Loucy (cell line): ENCODE results near the gene WDR1.

Source experiments
- H2AFZ ChIP-seq: fragments of 200-600 bp; sonication (generic); 2 replicates; pipeline ENCODE4 v1.6.0; 2016; ENCODE audit warnings: antibody characterized with exemption, mild to moderate bottlenecking, low read length, moderate library complexity
- H3F3A ChIP-seq: fragments of 200-600 bp; 2 replicates; pipeline ENCODE4 v1.6.0; 2016; ENCODE audit warnings: antibody characterized with exemption, low read depth, mild to moderate bottlenecking
- H3K27me3 ChIP-seq: fragments of 200-600 bp; sonication (generic); 2 replicates; pipeline ENCODE4 v1.6.1; 2014; ENCODE audit warnings: low read length, mild to moderate bottlenecking; ENCODE audit not compliant: insufficient read depth, poor library complexity, severe bottlenecking
- H3K36me3 ChIP-seq: fragments of 200-600 bp; sonication (generic); 2 replicates; pipeline ENCODE4 v1.6.1; 2016; ENCODE audit warnings: low read length; ENCODE audit not compliant: insufficient read depth
- H3K4me1 ChIP-seq: fragments of 200-600 bp; sonication (generic); 2 replicates; pipeline ENCODE4 v1.5.1; 2014; ENCODE audit warnings: low read length, mild to moderate bottlenecking; ENCODE audit not compliant: insufficient read depth, poor library complexity, severe bottlenecking
- H3K4me2 ChIP-seq: fragments of 200-600 bp; sonication (generic); 2 replicates; pipeline ENCODE4 v1.6.0; 2014; ENCODE audit warnings: antibody characterized with exemption, low read length, low read depth, mild to moderate bottlenecking; ENCODE audit not compliant: poor library complexity, severe bottlenecking
- H3K4me3 ChIP-seq: fragments of 200-600 bp; sonication (generic); 2 replicates; pipeline ENCODE4 v1.5.1; 2014; ENCODE audit warnings: low read length, mild to moderate bottlenecking, mixed read lengths; ENCODE audit not compliant: poor library complexity, severe bottlenecking
- H3K79me2 ChIP-seq: fragments of 200-600 bp; sonication (generic); 2 replicates; pipeline ENCODE4 v1.6.1; 2014; ENCODE audit warnings: low read length; ENCODE audit not compliant: insufficient read depth
- H3K9ac ChIP-seq: fragments of 200-600 bp; sonication (generic); 2 replicates; pipeline ENCODE4 v1.6.0; 2014; ENCODE audit warnings: mild to moderate bottlenecking, low read depth, low read length, moderate library complexity; ENCODE audit not compliant: poor library complexity, severe bottlenecking
- H3K9me2 ChIP-seq: fragments of 200-600 bp; sonication (generic); replicated peaks from 2 replicates; pipeline ENCODE4 v1.6.1; 2016; ENCODE audit warnings: low read depth, low read length, mixed read lengths
- H3K9me3 ChIP-seq: fragments of 200-600 bp; sonication (generic); 2 replicates; pipeline ENCODE4 v1.6.1; 2014; ENCODE audit warnings: mild to moderate bottlenecking, antibody characterized with exemption, low read length, low read depth; ENCODE audit not compliant: insufficient read depth
- H4K20me1 ChIP-seq: fragments of 200-600 bp; sonication (generic); 2 replicates; pipeline ENCODE4 v1.6.0; 2014; ENCODE audit warnings: antibody characterized with exemption, low read length, mild to moderate bottlenecking; ENCODE audit not compliant: insufficient read depth, poor library complexity, severe bottlenecking
- EZH2phosphoT487 ChIP-seq: fragments of 200-600 bp; IDR thresholded peaks from 2 replicates; pipeline ENCODE4 v1.6.1; 2018; ENCODE audit warnings: antibody characterized with exemption, mild to moderate bottlenecking, moderate library complexity, borderline replicate concordance
- TF ChIP-seq, protein P1 (sequence below): fragments of 200-600 bp; sonication (generic); conservative IDR thresholded peaks from 2 replicates; pipeline ENCODE4 v1.5.1; 2014; ENCODE audit warnings: mild to moderate bottlenecking, antibody characterized with exemption, low read length

WDR1 gene

GRCh38 chr4:10057023-10057395 is 59.6 kb downstream of the WDR1 start:
- Histone ChIP-seq H4K20me1 (no peaks in the 10 kb centered on the region), H3K9me2 (no peaks in the 10 kb centered on the region), H3K4me3 (no peak overlapping the region), H3K36me3 (no peaks in the 10 kb centered on the region), H3K9ac (no peak overlapping the region), H3K27me3 (no peaks in the 10 kb centered on the region), H3K79me2 (no peaks in the 10 kb centered on the region), H3K4me2 (no peak overlapping the region), H3K9me3 (no peaks in the 10 kb centered on the region), H3F3A (no peaks in the 10 kb centered on the region), H3K4me1 (no peaks in the 10 kb centered on the region), H2AFZ (no peak overlapping the region)
- TF ChIP-seq, protein P1, sequence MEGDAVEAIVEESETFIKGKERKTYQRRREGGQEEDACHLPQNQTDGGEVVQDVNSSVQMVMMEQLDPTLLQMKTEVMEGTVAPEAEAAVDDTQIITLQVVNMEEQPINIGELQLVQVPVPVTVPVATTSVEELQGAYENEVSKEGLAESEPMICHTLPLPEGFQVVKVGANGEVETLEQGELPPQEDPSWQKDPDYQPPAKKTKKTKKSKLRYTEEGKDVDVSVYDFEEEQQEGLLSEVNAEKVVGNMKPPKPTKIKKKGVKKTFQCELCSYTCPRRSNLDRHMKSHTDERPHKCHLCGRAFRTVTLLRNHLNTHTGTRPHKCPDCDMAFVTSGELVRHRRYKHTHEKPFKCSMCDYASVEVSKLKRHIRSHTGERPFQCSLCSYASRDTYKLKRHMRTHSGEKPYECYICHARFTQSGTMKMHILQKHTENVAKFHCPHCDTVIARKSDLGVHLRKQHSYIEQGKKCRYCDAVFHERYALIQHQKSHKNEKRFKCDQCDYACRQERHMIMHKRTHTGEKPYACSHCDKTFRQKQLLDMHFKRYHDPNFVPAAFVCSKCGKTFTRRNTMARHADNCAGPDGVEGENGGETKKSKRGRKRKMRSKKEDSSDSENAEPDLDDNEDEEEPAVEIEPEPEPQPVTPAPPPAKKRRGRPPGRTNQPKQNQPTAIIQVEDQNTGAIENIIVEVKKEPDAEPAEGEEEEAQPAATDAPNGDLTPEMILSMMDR, result no peak
- no peak for TF ChIP-seq EZH2phosphoT487

DNA sequence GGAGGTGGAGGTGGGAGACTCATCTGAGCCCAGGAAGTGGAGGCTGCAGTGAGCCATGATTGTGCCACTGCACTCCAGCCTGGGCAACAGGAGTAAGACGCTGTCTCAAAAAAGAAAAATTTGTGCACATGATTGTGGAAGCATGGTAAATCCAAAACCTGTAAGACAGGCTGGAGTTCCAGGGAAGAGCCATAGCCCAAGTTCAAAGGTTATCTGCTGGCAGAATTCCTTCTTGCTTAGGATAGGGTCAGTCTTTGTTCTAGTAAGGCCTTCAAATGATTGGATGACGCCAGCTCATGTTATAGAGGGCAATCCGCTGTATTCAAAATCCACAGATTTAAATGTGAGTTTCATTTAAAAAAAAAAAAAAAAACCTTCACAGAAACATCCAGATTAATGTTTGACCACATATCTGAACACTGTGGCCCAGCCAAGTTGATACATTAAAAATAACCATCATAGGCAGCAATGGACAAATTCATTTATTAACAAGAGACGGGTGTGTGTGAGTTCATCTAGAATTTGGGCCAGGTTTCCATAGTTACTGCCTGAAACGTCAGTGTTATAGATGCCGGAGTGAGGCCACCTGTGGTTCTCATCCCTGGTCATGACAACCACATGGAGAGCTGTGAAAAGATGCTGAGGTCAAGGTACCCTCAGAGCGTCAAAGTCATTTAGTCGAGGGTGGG is 60.1 kb downstream of the WDR1 start:
- Histone ChIP-seq H3K79me2 (no peaks in the 10 kb centered on the region), H3K27me3 (no peaks in the 10 kb centered on the region), H3K4me1 (no peaks in the 10 kb centered on the region), H3F3A (no peaks in the 10 kb centered on the region), H2AFZ (no peak overlapping the region), H3K4me3 (no peak overlapping the region), H3K9me2 (no peaks in the 10 kb centered on the region), H3K9ac (no peak overlapping the region), H3K4me2 (no peak overlapping the region), H3K36me3 (no peaks in the 10 kb centered on the region), H3K9me3 (no peaks in the 10 kb centered on the region), H4K20me1 (no peaks in the 10 kb centered on the region)
- no peak for TF ChIP-seq EZH2phosphoT487
- TF ChIP-seq, protein P1, result no peak

- Histone ChIP-seq H3K4me1 (no peaks in the 10 kb centered on the region), H3K4me3 (no peak overlapping the region), H3K9ac (no peak overlapping the region), H3K9me3 (no peaks in the 10 kb centered on the region), H3K27me3 (peaks cover 1% of the 10 kb centered on the region), H3K79me2 (no peaks in the 10 kb centered on the region), H3K9me2 (no peaks in the 10 kb centered on the region), H3K4me2 (no peak overlapping the region), H3F3A (no peaks in the 10 kb centered on the region), H4K20me1 (no peaks in the 10 kb centered on the region), H2AFZ (no peak overlapping the region), H3K36me3 (no peaks in the 10 kb centered on the region)
- TF ChIP-seq, protein P1, result no peak
- no peak for TF ChIP-seq EZH2phosphoT487
Observed at GRCh38 chr4:10055871-10056270, 60.7 kb downstream of the WDR1 start.
